ENCODE measurements around the gene GOLGA8G.
"Not testable (repeated sequence)": the region's sequence is repeated elsewhere in the genome, so short reads cannot be mapped to it uniquely, and the experiment has no call there.

GOLGA8G gene, protein sequence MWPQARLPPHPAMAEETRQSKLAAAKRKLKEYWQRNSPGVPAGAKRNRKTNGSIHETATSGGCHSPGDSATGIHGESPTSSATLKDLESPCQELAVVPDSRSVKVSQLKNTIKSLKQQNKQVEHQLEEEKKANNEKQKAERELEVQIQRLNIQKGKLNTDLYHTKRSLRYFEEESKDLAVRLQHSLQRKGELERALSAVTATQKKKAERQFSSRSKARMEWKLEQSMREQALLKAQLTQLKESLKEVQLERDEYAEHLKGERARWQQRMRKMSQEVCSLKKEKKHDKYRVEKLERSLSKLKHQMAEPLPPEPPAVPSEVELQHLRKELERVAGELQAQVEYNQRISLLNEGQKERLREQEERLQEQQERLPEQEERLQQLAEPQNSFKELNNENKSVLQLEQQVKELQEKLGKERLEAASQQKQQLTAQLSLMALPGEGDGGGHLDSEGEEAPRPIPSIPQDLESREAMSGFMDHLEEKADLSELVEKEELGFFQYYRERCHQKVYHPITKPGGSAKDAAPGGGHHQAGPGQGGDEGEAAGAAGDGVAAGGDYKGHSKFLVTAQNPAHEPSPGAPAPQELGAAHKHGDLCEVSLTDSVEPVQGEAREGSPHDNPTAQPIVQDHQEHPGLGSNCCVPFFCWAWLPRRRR

GRCh38 chr15:28532954-28533353 is at the start of gene GOLGA8G:
GOLGA8G (minus strand) TSS chr15:28532971; CDS start chr15:28532909, 62 bp downstream.
- DNase-seq, result not testable (repeated sequence)

DNA sequence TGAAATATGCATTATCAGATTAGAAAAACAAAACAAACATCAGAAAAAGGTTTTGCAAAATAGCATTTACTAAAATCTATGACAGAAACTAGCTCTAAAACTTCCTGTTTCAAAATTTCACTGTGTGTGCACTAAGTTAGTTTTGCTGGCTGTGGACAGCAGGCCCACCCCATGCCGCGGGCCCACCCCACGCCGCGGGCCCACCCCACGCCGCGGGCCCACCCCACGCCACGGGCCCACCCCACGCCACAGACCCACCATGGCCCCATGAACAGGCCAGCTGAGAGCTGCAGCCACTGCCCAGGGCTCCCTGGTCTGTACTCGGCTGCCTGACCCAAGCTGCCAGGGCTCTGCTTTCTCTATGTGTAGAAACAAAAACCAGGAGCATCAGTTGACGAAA is 40.6 kb upstream of the GOLGA8G start:
- DNase-seq, result not testable (repeated sequence)

DNA sequence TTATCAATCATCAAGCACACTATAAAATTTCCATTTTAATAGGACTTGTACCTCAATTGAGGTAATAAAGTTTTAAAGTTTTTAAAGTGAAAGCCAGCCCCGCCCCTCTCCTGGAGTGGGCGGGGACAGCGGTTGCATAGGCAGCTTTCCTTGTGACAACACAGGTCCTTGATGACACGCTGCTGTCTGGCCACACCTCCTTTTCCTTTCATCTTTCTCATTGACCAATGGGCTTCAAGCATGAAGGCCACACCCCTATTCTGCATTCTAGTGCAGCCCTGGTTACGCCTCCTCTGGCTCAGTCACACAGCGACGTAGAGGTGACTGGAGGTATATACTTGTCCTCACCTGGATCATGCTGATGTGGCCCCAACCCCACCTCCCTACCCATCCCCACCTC is 20.5 kb upstream of the GOLGA8G start, which contains the start of gene GOLGA6L25:
GOLGA6L25 (plus strand) TSS at position 301 of the 400 bp plus-strand sequence; CDS start at position 362, 61 bp downstream.
- not testable (repeated sequence) for DNase-seq

DNA sequence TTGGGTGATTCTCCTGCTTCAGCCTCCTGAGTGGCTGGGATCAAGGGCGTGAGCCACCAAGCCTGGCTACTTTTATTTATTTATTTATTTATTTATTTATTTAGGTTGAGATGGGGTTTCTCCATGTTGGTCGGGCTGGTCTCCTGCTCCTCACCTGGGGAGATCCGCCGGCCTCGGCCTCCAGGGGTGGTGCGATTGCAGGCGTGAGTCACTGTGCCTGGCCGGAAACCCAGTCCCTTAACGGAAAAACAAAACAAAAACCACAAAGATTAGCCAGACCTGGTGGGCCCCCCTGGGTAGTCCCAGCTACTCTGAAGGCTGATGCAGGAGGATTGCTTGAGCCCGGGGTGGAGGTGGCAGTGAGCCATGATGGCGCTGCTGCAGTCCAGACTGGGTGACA is 17.6 kb downstream of the GOLGA8G start:
- DNase-seq, result not testable (repeated sequence)

GRCh38 chr15:28514128-28514527 is 18.6 kb downstream of the GOLGA8G start:
- DNase-seq, result not testable (repeated sequence)

GRCh38 chr15:28508217-28508889 is 24.4 kb downstream of the GOLGA8G start:
- DNase-seq, result not testable (repeated sequence)

DNA sequence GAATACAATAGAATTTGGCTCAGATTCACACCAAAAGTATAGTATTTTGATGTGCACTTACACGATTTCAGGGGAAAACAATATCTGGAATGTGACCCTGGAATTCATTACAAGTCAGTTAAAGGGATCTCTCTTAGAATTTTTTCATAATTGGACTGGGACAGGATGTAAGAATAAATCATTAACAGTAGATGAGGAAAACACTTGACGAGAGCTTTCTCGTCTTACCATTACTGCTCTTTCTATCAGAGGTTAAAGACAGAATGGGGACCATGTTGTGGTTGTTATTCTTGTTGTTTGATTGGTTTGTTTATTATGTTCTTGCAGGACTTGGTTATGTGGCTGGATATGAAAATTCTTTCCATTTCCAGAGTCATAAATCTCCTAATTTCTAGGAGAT is 51.4 kb downstream of the GOLGA8G start:
- DNase-seq, result not testable (repeated sequence)
